ENCODE results near the gene P2RY2. TPM values are rescaled to one million over a fixed set of nuclear protein-coding genes. Genes with fewer than 3 reads are reported as not detected.

P2RY2 gene
- polyA plus RNA-seq, result 4.8 TPM
- long read RNA-seq, donor 1, partial matches to known transcripts, result 0 of 1 reads
- long read RNA-seq, donor 1, other reads (novel, unspliced or antisense), result 0 of 1 reads
- long read RNA-seq, donor 2, partial matches to known transcripts, result 0 of 4 reads
- long read RNA-seq, donor 2, other reads (novel, unspliced or antisense), result 0 of 4 reads
- long read RNA-seq, donor 3, result 0 reads
- long read RNA-seq, donor 4, partial matches to known transcripts, result 0 of 2 reads
- long read RNA-seq, donor 4, other reads (novel, unspliced or antisense), result 0 of 2 reads
- long read RNA-seq, donor 5, partial matches to known transcripts, result 0 of 1 reads
- long read RNA-seq, donor 5, other reads (novel, unspliced or antisense), result 0 of 1 reads
- long read RNA-seq, donor 6, partial matches to known transcripts, result 0 of 2 reads
- long read RNA-seq, donor 6, other reads (novel, unspliced or antisense), result 0 of 2 reads
- long read RNA-seq, donor 7, result 0 reads
- long read RNA-seq, donor 8, result 0 reads
- long read RNA-seq, donor 9, partial matches to known transcripts, result 0 of 1 reads
- long read RNA-seq, donor 9, other reads (novel, unspliced or antisense), result 0 of 1 reads
- long read RNA-seq, donor 10, partial matches to known transcripts, result 0 of 1 reads
- long read RNA-seq, donor 10, other reads (novel, unspliced or antisense), result 0 of 1 reads
- long read RNA-seq, donor 11, partial matches to known transcripts, result 0 of 1 reads
- long read RNA-seq, donor 11, other reads (novel, unspliced or antisense), result 0 of 1 reads

- peak within 1 kb of the TSS; percentile 63 for H3K27ac ChIP-seq (ENCODE audit: low read length)
- no peaks in the 10 kb centered on the region for H3K9me3 ChIP-seq (ENCODE audit: control insufficient read depth, low read depth, low read length)
- H3K27me3 ChIP-seq (ENCODE audit: control insufficient read depth, insufficient read depth, low read length), result peaks cover 17% of the 10 kb centered on the region
- H3K4me1 ChIP-seq (ENCODE audit: control insufficient read depth, insufficient read depth, low read length), result peaks cover 27% of the 10 kb centered on the region
- H3K4me3 ChIP-seq (ENCODE audit: low read length), result peak within 1 kb of the TSS; percentile 57
- peak; percentile 70 to 92 for DNase-seq
- H3K36me3 ChIP-seq (ENCODE audit: control insufficient read depth, insufficient read depth, low read length), result no peaks in the 10 kb centered on the region
- no CpG with 5 or more reads among the region's 81 CpGs for WGBS (ENCODE audit: insufficient coverage, low lambda C conversion rate)
Observed at GRCh38 chr11:73218106-73218829, at the start of gene P2RY2. Gene P2RY2 (plus strand): TSS chr11:73218281. CDS start chr11:73234160, 15,879 bp downstream.

GRCh38 chr11:73168925-73169579 lies 49.0 kb upstream of the P2RY2 start:
- 60% methylated on average over 4 of the region's 11 CpGs for WGBS (ENCODE audit: insufficient coverage, low lambda C conversion rate)
- DNase-seq, result no peak
- Histone ChIP-seq H3K27ac (ENCODE audit: low read length) (no peak overlapping the region), H3K27me3 (ENCODE audit: control insufficient read depth, insufficient read depth, low read length) (no peaks in the 10 kb centered on the region), H3K36me3 (ENCODE audit: control insufficient read depth, insufficient read depth, low read length) (no peaks in the 10 kb centered on the region), H3K4me3 (ENCODE audit: low read length) (no peak overlapping the region), H3K4me1 (ENCODE audit: control insufficient read depth, insufficient read depth, low read length) (peaks cover 20% of the 10 kb centered on the region), H3K9me3 (ENCODE audit: control insufficient read depth, low read depth, low read length) (no peaks in the 10 kb centered on the region)

DNA sequence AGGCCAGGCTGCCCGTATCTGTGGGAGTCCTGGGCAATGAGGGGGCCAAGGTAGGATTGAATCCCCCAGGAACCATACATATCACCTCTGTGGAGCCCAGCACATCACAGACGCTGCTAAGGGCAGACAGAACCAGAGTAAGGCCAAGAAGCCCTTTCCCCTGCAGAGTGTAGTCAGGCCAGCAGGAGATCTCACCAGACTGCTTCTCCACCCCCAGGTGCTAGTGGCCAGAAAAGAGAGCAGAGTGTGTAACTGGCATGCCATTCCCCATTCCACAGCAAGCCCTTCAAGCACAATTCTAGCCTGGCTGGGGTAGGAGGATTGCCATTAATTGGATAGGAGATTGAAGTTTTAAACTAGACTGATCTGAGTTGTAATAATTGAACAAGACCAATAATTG lies 47.9 kb upstream of the P2RY2 start:
- no CpG with 5 or more reads among the region's 2 CpGs for WGBS (ENCODE audit: insufficient coverage, low lambda C conversion rate)

GRCh38 chr11:73171436-73172161 lies 46.5 kb upstream of the P2RY2 start:
- DNase-seq, result no peak
- Histone ChIP-seq H3K36me3 (ENCODE audit: control insufficient read depth, insufficient read depth, low read length) (no peaks in the 10 kb centered on the region), H3K9me3 (ENCODE audit: control insufficient read depth, low read depth, low read length) (no peaks in the 10 kb centered on the region), H3K4me1 (ENCODE audit: control insufficient read depth, insufficient read depth, low read length) (peaks cover 22% of the 10 kb centered on the region), H3K4me3 (ENCODE audit: low read length) (no peak overlapping the region), H3K27ac (ENCODE audit: low read length) (no peak overlapping the region), H3K27me3 (ENCODE audit: control insufficient read depth, insufficient read depth, low read length) (no peaks in the 10 kb centered on the region)
- no CpG with 5 or more reads among the region's 8 CpGs for WGBS (ENCODE audit: insufficient coverage, low lambda C conversion rate)

More for the DNA sequence above, 47.9 kb upstream of the P2RY2 start:
- no peaks in the 10 kb centered on the region for H3K36me3 ChIP-seq (ENCODE audit: control insufficient read depth, insufficient read depth, low read length)
- H3K27me3 ChIP-seq (ENCODE audit: control insufficient read depth, insufficient read depth, low read length), result no peaks in the 10 kb centered on the region
- H3K4me3 ChIP-seq (ENCODE audit: low read length), result no peak overlapping the region
- DNase-seq, result no peak
- no peaks in the 10 kb centered on the region for H3K9me3 ChIP-seq (ENCODE audit: control insufficient read depth, low read depth, low read length)
- H3K4me1 ChIP-seq (ENCODE audit: control insufficient read depth, insufficient read depth, low read length), result peaks cover 12% of the 10 kb centered on the region
- H3K27ac ChIP-seq (ENCODE audit: low read length), result no peak overlapping the region

DNA sequence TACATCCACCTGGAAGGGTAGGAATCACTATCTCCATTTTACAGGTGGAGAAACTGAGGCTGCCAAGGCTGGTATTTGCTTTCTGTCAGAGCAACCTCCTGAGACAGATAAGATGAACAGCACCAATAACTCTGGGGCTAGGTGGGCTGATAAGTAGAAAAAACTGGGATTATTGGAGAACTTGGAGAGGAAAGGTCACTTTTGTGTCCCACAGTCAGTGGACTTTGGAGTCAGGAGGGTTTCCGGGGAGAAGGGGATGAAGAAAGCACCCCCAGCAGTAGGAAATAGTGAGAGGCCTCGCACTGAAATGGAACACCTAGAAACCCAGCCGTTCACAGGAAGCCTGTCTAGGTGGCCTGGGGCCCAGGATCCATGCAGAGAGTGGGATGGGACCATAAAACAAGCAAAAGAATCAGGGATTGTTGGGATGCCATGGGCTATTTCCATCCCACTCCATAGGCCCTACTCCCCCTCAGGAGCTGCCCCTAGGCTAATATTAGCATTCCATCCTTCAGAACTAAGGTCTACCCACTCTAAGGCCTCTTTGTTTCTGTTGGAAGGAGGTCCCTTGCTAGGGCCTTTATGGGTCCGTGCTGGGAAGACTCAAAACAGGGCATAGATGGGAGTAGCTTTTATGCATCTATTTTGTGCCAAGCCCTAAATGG lies 45.0 kb upstream of the P2RY2 start:
- no peaks in the 10 kb centered on the region for H3K36me3 ChIP-seq (ENCODE audit: control insufficient read depth, insufficient read depth, low read length)
- H3K27me3 ChIP-seq (ENCODE audit: control insufficient read depth, insufficient read depth, low read length), result no peaks in the 10 kb centered on the region
- peak in 1 of 2 donors; percentile 67 for DNase-seq
- peak overlapping the region; percentile 4 for H3K27ac ChIP-seq (ENCODE audit: low read length)
- no CpG with 5 or more reads among the region's 4 CpGs for WGBS (ENCODE audit: insufficient coverage, low lambda C conversion rate)
- no peak overlapping the region for H3K4me3 ChIP-seq (ENCODE audit: low read length)
- peaks cover 27% of the 10 kb centered on the region for H3K4me1 ChIP-seq (ENCODE audit: control insufficient read depth, insufficient read depth, low read length)
- no peaks in the 10 kb centered on the region for H3K9me3 ChIP-seq (ENCODE audit: control insufficient read depth, low read depth, low read length)

GRCh38 chr11:73173755-73174494 lies 44.2 kb upstream of the P2RY2 start:
- Histone ChIP-seq H3K27ac (ENCODE audit: low read length) (no peak overlapping the region), H3K4me1 (ENCODE audit: control insufficient read depth, insufficient read depth, low read length) (peaks cover 27% of the 10 kb centered on the region), H3K4me3 (ENCODE audit: low read length) (no peak overlapping the region), H3K9me3 (ENCODE audit: control insufficient read depth, low read depth, low read length) (no peaks in the 10 kb centered on the region), H3K36me3 (ENCODE audit: control insufficient read depth, insufficient read depth, low read length) (no peaks in the 10 kb centered on the region), H3K27me3 (ENCODE audit: control insufficient read depth, insufficient read depth, low read length) (no peaks in the 10 kb centered on the region)
- no CpG with 5 or more reads among the region's 11 CpGs for WGBS (ENCODE audit: insufficient coverage, low lambda C conversion rate)
- peak in 1 of 2 donors; percentile 42 for DNase-seq

DNA sequence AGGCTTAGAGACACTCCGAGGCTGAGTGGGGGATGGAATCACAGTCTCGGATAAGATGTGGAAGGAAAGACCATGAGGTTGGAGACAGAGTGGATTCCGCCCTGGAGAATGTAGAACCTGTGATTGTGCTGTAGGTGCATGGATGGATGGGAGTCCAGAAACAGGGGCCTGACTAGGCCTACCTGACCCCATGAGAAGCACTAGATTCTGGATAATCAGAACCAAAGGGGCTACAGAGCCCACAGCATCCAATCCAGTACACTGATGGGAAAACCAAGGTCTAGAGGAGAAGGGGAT lies 43.6 kb upstream of the P2RY2 start:
- H3K27ac ChIP-seq (ENCODE audit: low read length), result no peak overlapping the region
- WGBS (ENCODE audit: insufficient coverage, low lambda C conversion rate), result no CpG with 5 or more reads among the region's 3 CpGs
- H3K36me3 ChIP-seq (ENCODE audit: control insufficient read depth, insufficient read depth, low read length), result no peaks in the 10 kb centered on the region
- DNase-seq, result no peak
- H3K27me3 ChIP-seq (ENCODE audit: control insufficient read depth, insufficient read depth, low read length), result no peaks in the 10 kb centered on the region
- no peak overlapping the region for H3K4me3 ChIP-seq (ENCODE audit: low read length)
- no peaks in the 10 kb centered on the region for H3K9me3 ChIP-seq (ENCODE audit: control insufficient read depth, low read depth, low read length)
- peaks cover 27% of the 10 kb centered on the region for H3K4me1 ChIP-seq (ENCODE audit: control insufficient read depth, insufficient read depth, low read length)

DNA sequence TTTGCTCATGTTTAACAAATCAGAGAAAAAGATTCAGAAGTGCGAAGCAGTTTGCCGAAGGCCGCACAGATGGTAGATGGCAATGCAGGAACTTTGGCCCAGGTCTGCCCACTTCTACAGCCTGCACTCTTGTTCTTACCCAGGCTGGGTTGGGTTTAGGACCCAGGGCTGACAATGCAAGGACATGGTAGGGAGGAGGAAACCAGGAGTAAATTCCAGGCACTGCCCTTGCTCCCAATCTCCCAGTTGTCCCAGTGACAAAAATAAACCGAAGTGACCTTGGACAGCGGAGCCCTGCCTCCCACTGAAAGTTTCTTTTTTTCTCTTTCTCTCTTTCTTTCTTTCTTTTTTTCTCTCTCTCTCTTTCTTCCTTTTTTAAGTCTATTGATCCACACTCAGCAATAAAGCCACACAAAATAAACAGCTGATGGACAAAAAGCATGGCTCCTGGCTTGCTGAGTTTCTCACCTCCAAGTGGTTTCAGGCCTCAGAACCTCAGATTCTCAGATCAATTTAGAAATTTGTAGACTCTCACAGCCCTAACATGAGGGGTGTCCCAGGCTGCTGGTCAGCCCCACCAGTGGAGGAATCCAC lies 42.4 kb upstream of the P2RY2 start:
- Histone ChIP-seq H3K4me3 (ENCODE audit: low read length) (no peak overlapping the region), H3K4me1 (ENCODE audit: control insufficient read depth, insufficient read depth, low read length) (peaks cover 27% of the 10 kb centered on the region), H3K27me3 (ENCODE audit: control insufficient read depth, insufficient read depth, low read length) (no peaks in the 10 kb centered on the region), H3K9me3 (ENCODE audit: control insufficient read depth, low read depth, low read length) (no peaks in the 10 kb centered on the region), H3K27ac (ENCODE audit: low read length) (peak overlapping the region; percentile 49), H3K36me3 (ENCODE audit: control insufficient read depth, insufficient read depth, low read length) (no peaks in the 10 kb centered on the region)
- WGBS (ENCODE audit: insufficient coverage, low lambda C conversion rate), result 20% methylated on average over 1 of the region's 5 CpGs
- DNase-seq, result peak in 1 of 2 donors; percentile 63
